T follicular helper cell (primary cell): ENCODE results near the gene CCDC126.
"Not testable (repeated sequence)": the region's sequence is repeated elsewhere in the genome, so short reads cannot be mapped to it uniquely, and the experiment has no call there.

Experiments
- DNase-seq: peaks from one replicate; pipeline ENCODE4 v3.0.0-alpha.2; 2020; ENCODE audit warnings: low read depth
- total RNA-seq, 2 experiments: gene quantifications; one replicate each; lab custom pipeline; 2026; lab: John Stamatoyannopoulos, UW

The CCDC126 gene, protein sequence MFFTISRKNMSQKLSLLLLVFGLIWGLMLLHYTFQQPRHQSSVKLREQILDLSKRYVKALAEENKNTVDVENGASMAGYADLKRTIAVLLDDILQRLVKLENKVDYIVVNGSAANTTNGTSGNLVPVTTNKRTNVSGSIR
- 11.1 to 13.6 reads per million in 2 experiments for total RNA-seq

GRCh38 chr7:23597094-23598091, at the start of gene CCDC126:
Gene CCDC126 (plus strand): TSS chr7:23597382. CDS start chr7:23611316, 13,934 bp downstream.
- peak; percentile 69 for DNase-seq

DNA sequence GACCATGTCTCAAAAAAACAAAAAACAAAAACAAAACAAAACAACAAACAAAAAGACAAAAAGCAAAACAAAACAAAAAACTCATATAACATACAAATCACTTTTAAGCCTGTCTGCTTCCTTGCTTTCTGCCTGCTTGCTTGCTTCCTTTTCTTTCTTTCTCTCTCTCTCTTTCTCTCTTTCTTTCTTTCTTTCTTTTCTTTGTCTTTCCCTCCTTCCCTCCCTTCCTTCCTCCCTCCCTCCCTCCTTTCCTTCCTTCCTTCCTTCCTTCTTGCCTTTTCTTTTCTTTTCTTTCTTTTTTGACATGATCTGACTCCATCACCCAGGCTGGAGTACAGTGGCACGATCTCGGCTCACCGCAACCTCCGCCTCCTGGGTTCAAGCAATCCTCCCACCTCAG, 49.5 kb upstream of the CCDC126 start:
- no peak for DNase-seq

GRCh38 chr7:23558303-23558702, 38.9 kb upstream of the CCDC126 start:
- no peak for DNase-seq

DNA sequence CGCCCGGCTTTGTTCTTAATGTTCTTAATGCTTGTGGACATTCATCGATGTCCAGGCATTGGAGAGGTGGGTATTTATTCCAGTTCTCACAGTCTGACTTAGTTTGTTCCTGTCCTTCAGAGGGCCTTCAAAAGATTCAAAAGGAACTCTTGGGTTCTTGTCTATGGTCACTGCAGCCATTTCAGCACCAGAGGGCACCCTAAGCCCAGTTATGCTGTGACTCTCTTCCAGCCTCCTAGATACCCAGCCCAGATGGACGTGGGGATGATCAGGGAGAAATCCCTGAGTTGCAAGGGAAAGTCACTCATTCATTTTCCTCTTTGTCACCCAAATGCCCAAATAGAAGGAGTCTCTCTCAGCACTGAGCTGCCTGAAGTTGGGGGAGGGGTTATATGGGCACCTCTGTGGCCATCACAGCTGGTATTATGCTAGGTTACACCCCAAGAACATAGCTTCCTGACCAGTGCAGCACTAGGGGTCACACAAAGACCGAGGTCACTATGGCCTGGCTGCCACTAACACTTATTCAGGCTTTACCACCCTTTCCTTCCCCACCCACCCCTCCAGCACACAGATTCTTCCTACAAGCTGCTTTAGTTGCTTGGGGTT, 26.5 kb upstream of the CCDC126 start:
- DNase-seq: peak; percentile 58

- DNase-seq: not testable (repeated sequence)
Observed at GRCh38 chr7:23581975-23582374, 15.2 kb upstream of the CCDC126 start.

- DNase-seq: not testable (repeated sequence)
Observed at GRCh38 chr7:23585304-23585703, 11.9 kb upstream of the CCDC126 start.

DNA sequence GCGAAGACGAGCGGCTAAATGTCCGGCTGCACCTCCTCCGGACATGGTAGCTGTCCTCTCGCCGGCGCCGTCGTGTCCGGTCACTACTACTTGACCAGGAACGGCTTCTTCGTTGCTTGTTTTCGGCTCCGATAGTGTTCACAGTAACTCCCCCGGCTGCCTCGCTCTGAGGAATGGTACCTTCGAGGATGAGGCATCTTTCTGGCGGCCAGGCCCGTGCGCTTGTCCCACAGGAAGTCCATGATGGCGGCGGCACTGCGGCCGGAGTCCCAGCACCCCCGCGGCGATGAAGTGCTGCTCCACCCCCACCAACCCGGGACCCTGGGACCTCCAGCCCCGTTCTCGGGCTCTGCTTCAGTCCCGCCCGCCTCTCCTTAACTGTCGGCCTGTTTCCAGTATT, 11.0 kb upstream of the CCDC126 start:
- no peak for DNase-seq

GRCh38 chr7:23590529-23590928, 6.7 kb upstream of the CCDC126 start:
- DNase-seq: no peak

GRCh38 chr7:23593706-23594105, 3.5 kb upstream of the CCDC126 start:
- DNase-seq: no peak

GRCh38 chr7:23594879-23595604, 2.1 kb upstream of the CCDC126 start:
- DNase-seq: no peak

DNA sequence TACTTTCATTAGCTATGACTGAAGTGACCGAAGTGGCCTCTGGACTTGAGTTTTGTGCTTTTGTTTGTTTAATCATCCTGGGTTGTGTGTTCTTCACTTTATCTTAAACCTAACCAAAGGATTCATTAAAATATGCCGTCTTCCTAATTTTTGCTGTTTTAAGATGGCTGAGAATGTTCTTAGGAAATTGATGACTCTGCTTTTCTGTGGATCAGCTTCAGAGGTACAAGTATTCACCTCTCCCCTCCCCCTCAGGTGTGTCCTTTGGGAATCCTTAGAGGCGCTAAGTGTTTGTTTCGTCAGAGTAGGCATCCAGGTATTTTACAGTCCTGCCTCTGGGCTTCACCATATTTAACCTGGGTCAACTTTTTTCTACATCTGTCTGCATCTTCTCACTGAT, 1.1 kb downstream of the CCDC126 start:
- DNase-seq: no peak

DNA sequence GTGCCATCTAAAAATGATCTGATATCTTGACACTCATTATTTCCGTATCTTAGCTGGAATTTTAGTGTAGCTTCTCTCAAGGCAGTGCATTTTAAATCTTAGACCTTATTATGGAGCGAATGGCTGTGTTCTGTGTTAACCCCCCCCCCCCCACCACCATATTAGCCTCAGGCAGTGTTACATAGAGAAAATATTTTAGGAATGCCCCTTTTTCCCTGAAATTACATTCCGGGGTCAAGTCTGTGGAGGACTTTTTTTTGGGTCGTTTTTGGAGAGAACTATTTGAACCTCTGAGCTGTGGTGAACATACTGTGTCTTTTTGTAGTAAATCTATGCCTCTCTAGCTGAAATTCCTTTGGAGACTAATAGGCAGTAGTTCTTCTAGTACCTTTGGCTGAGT, 3.1 kb downstream of the CCDC126 start:
- DNase-seq: no peak

- DNase-seq: no peak
Observed at GRCh38 chr7:23603632-23604295, 6.6 kb downstream of the CCDC126 start.

DNA sequence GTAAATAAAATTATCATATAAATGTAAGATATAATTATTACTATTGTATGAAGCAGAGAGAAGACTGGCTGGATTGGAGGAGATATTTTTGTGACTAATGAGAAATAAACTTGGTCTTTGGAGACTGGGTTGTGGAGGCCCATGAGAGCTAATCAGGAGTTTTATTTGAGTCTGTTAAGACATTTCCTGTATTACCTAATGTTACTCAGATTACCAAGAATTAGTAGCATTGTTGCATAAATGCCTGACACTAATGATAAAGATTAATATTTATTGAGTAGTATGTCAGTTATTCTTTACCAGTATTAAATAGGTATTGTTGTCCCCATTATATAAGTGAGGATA, 7.1 kb downstream of the CCDC126 start:
- DNase-seq: no peak

DNA sequence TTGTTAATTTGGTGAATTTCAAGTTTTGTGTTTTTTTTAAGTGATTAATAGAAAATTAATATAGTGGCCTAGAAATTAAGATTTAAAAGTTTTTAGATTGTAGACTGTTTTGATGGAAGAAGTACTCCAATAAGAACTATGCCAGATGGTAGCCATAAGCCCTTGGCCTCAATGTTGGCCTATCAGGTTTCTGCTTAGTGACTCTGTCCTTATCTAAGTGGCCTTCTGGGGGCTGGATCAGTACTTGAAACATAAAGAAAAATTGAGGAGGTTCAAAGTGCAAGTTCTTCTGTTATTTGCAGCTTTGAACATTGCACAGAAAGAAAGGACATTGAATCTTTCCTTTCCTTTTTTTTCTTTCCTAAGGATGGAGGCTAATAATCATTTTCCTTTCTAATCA, 9.9 kb downstream of the CCDC126 start:
- DNase-seq: no peak

DNA sequence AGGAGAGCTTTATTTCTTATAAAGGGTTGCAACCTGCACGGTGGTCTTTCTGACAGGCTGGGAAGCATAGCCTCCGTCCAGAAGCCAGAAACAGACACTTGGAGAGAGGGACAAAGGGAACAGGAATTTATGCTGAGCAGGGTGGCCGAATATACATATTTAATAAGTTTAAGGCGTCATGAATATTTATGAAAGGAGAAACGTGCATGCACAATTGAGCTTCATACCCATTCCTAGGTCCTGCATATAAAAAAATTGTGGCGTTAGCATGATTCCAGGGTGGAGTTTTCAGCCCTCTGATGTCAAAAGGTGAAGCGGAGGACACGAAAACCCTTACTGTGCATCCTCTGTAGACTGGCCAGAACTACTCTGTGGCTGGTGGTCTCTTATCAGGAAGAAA, 10.7 kb downstream of the CCDC126 start:
- no peak for DNase-seq

- DNase-seq: no peak
Observed at GRCh38 chr7:23615331-23615730, 18.1 kb downstream of the CCDC126 start.

DNA sequence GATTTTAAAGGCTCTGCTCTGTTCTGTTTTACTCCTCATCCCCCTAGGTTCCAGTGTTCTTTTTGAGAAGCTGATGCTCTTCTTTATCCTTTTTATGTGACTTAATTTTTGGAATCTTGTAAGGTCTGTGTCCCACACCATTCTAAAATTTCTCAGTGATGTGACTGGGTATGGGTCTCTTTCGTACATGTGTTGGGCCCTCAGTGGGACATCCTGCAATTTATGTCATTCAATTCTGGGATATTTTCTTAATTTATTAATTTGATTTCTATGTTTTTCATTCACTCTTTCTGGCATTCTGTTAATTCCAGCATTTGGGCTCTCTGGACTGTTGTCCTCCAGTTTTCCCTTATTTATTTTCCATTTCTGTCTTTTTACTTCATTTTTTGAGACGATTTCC, 19.4 kb downstream of the CCDC126 start:
- no peak for DNase-seq

DNA sequence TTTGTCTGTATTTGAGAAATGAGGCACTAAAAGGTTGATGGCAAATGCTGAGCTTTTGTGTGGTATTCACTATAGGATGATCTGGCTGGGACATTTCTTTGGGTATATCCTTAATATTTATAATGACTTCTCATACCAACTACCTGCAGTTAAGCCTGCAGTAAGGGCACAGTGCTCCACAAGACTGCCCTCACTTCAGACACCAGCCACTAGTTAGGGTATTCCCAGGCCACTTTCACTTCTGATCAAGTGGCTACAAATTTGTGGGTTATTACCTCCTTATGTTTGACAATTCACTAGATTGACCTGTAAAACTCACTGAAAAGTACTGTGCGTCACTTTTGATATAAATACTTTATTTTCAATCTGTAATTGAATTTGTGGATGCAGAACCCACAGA, 20.3 kb downstream of the CCDC126 start:
- no peak for DNase-seq

DNA sequence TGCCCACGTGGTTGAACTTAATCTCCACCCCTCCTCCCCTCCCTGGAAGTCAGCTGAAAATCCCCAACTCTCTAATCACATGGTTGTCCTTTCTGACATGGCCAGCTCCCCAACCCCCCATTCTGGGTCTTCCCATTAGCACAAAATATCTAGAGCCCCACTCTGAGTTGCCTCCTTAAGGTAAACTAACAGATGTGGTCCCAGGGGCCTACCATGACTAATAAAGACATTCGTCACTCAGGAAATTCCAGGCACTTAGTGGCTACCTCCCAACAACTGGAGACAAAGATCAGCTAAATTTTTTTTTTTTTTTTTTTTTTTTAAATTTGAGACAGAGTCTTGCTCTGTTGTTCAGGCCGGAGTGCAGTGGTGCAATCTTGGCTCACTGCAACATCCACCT, 21.1 kb downstream of the CCDC126 start:
- DNase-seq: no peak

DNA sequence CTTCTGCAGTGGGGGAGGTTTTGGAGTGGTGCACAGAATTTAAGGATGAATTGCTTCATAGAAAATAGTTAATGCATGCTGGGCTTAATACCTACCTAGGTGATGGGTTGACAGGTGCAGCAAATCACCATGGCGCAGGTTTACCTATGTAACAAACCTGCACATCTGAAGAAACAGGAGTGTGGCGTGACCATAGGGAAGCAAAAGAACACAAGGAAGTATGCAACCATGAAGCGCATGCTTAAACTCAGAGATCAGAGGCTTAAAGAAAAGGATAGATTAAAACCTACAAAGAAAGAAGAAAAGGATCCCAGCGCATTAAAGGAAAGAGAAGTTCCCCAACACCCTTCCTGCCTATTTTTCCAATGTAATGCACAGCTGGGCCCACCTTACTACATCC, 22.0 kb downstream of the CCDC126 start:
- no peak for DNase-seq

DNA sequence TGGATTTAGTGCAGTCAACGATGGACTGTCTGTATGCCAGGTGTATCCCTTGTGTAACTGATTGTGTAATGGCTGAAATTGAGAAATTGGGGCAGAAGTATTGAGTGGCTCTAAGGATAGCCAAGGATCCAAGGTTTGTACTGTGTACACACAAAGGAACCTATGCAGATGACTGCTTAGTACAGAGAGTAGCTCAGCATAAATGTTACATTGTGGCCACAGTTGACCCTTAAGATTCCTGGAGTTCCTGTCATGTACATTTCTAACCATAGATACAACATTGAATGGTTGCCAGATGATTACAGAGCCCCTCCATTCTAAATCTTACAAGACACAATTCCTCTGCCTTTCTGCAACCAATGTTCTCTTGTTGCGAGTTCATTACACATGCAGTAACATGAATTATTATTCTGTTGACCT, 25.3 kb downstream of the CCDC126 start:
- no peak for DNase-seq
